ENCODE results near the gene PRSS38.

DNA sequence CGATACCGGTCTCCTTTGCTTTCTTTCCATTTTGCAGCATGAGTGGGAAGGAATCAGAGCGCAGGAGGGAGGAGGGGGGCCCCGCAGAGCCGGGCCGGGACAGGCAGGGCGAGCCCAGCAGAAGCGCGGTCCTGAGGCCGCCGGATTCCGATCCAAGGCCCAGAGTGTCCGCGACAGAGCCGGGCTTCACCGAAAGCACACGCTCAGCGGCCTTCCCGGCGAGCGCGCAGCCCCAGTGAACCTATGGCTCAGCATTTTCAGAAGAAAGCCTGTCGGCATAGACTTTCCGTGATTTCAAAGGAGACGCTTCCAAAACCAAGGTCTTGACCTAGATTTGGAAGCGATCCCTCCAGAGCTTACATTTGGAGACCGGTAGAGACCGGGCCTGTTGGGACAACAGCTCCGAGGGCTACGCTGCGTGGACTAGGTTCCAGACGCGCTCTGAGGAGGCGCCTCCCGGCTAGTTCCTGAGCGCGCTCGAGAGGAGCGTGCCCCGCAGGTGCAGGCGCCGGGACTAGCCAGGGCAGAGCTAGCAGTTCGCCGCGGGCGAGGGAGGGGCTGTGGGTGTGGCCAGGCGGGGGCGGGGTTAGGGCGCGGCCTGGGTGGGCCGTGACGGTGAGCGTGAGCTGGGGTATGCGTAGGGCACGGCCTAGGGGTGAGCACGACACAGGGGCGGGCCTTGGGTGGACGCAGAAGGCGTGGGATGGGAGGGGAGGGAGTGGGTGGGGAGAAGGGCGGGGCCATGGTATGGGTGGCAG, 27.8 kb upstream of the PRSS38 start:
- TF ChIP-seq, protein P1, sequence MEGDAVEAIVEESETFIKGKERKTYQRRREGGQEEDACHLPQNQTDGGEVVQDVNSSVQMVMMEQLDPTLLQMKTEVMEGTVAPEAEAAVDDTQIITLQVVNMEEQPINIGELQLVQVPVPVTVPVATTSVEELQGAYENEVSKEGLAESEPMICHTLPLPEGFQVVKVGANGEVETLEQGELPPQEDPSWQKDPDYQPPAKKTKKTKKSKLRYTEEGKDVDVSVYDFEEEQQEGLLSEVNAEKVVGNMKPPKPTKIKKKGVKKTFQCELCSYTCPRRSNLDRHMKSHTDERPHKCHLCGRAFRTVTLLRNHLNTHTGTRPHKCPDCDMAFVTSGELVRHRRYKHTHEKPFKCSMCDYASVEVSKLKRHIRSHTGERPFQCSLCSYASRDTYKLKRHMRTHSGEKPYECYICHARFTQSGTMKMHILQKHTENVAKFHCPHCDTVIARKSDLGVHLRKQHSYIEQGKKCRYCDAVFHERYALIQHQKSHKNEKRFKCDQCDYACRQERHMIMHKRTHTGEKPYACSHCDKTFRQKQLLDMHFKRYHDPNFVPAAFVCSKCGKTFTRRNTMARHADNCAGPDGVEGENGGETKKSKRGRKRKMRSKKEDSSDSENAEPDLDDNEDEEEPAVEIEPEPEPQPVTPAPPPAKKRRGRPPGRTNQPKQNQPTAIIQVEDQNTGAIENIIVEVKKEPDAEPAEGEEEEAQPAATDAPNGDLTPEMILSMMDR (conservative IDR thresholded peaks at IDR 0.05 in 1 of 2, IDR thresholded peaks at IDR 0.05 in 1 of 2; ENCODE audit: low read depth in 1 of 2, low read length in 2 of 2) = no peak
- no peak for TF ChIP-seq EZH2 (IDR thresholded peaks at IDR 0.05; ENCODE audit: low read length, missing control alignments)

All from fibroblast of lung (primary cell).